NCI-H1092 (cell line): ENCODE results near the gene PLEKHJ1.

Experiments used
- DNase-seq: peaks from one replicate; lab custom pipeline; 2025; lab: John Stamatoyannopoulos, UW

PLEKHJ1 gene

GRCh38 chr19:2234996-2235380 is 1.1 kb downstream of the PLEKHJ1 start:
- DNase-seq = no peak

- no peak for DNase-seq
Observed at GRCh38 chr19:2233601-2234280, 2.4 kb downstream of the PLEKHJ1 start.

GRCh38 chr19:2232286-2233151 is 3.6 kb downstream of the PLEKHJ1 start:
- DNase-seq = no peak

GRCh38 chr19:2231621-2232221 is 4.4 kb downstream of the PLEKHJ1 start:
- no peak for DNase-seq

GRCh38 chr19:2230807-2231533 is 5.2 kb downstream of the PLEKHJ1 start:
- DNase-seq = no peak

GRCh38 chr19:2230033-2230531 is 6.0 kb downstream of the PLEKHJ1 start:
- DNase-seq = no peak

- no peak for DNase-seq
Observed at GRCh38 chr19:2229103-2230032, 6.8 kb downstream of the PLEKHJ1 start.

- DNase-seq = no peak
Observed at GRCh38 chr19:2228157-2229030, 7.7 kb downstream of the PLEKHJ1 start.

- no peak for DNase-seq
Observed at GRCh38 chr19:2227415-2228156, 8.5 kb downstream of the PLEKHJ1 start.

GRCh38 chr19:2226840-2227360 is 9.2 kb downstream of the PLEKHJ1 start:
- no peak for DNase-seq

GRCh38 chr19:2226051-2226839 is 9.9 kb downstream of the PLEKHJ1 start:
- DNase-seq = no peak

- DNase-seq = no peak
Observed at GRCh38 chr19:2225415-2226050, 10.6 kb downstream of the PLEKHJ1 start.

GRCh38 chr19:2224754-2225349 is 11.3 kb downstream of the PLEKHJ1 start:
- no peak for DNase-seq

- no peak for DNase-seq
Observed at GRCh38 chr19:2223959-2224358, 12.2 kb downstream of the PLEKHJ1 start.

GRCh38 chr19:2223391-2223790 is 12.7 kb downstream of the PLEKHJ1 start:
- no peak for DNase-seq

- DNase-seq = no peak
Observed at GRCh38 chr19:2221918-2222317, 14.2 kb downstream of the PLEKHJ1 start.

- DNase-seq = no peak
Observed at GRCh38 chr19:2221250-2221831, 14.8 kb downstream of the PLEKHJ1 start.
